ENCODE data around the gene TOM1. TPM values are rescaled to one million over a fixed set of nuclear protein-coding genes. Genes with fewer than 3 reads are reported as not detected.
A peak's percentile ranks its signal among the peaks of the same experiment; 100 is the strongest.

Gene TOM1
- total and polyA plus RNA-seq, 9 donors: 16.9 to 48.9 (median 39.1) TPM

- Histone ChIP-seq H3K36me3 (no peaks in the 10 kb centered on the region), H3K4me3 (no peak overlapping the region), H3K27ac (peak overlapping the region; percentile 38 to 57), H3K4me1 (ENCODE audit: insufficient read depth) (peaks cover 10% of the 10 kb centered on the region), H3K9me3 (no peaks in the 10 kb centered on the region), H3K27me3 (no peaks in the 10 kb centered on the region)
- WGBS, 3 donors: 70 to 77% (median 77%) methylated on average over 2 of the region's 2 CpGs
- intact Hi-C loops (cut with DNase I): no loop called here
- DNase-seq: peak in 1 of 5 donors; percentile 38
- TF ChIP-seq EP300 (IDR thresholded peaks at IDR 0.05): no peak
- no peak for TF ChIP-seq CTCF (IDR thresholded peaks at IDR 0.05)
- TF ChIP-seq POLR2A (IDR thresholded peaks at IDR 0.05): no peak
Observed at GRCh38 chr22:35369996-35370395, 70.3 kb downstream of the TOM1 start.

GRCh38 chr22:35373781-35374180, 74.1 kb downstream of the TOM1 start:
- intact Hi-C loops (cut with DNase I): no loop called here
- 57 to 70% (median 65%) methylated on average over 6 of the region's 6 CpGs for WGBS, 3 donors
- TF ChIP-seq POLR2A (IDR thresholded peaks at IDR 0.05): no peak
- no peak for TF ChIP-seq CTCF (IDR thresholded peaks at IDR 0.05)
- no peak for TF ChIP-seq EP300 (IDR thresholded peaks at IDR 0.05)

GRCh38 chr22:35375031-35375430, 75.3 kb downstream of the TOM1 start:
- Histone ChIP-seq H3K27me3 (no peaks in the 10 kb centered on the region), H3K36me3 (no peaks in the 10 kb centered on the region), H3K4me1 (ENCODE audit: insufficient read depth) (peaks cover 14% of the 10 kb centered on the region), H3K27ac (no peak overlapping the region), H3K4me3 (no peak overlapping the region), H3K9me3 (no peaks in the 10 kb centered on the region)
- intact Hi-C loops (cut with DNase I): no loop called here
- TF ChIP-seq EP300 (IDR thresholded peaks at IDR 0.05) (no peak), CTCF (IDR thresholded peaks at IDR 0.05) (no peak), POLR2A (IDR thresholded peaks at IDR 0.05) (no peak)
- 90 to 92% (median 90%) methylated on average over 3 of the region's 3 CpGs for WGBS, 3 donors
- no peak for DNase-seq

More at GRCh38 chr22:35373781-35374180, 74.1 kb downstream of the TOM1 start:
- H3K36me3 ChIP-seq: no peaks in the 10 kb centered on the region
- no peak overlapping the region for H3K27ac ChIP-seq
- H3K9me3 ChIP-seq: no peaks in the 10 kb centered on the region
- DNase-seq: no peak
- H3K4me1 ChIP-seq (ENCODE audit: insufficient read depth): peaks cover 16% of the 10 kb centered on the region
- no peaks in the 10 kb centered on the region for H3K27me3 ChIP-seq
- no peak overlapping the region for H3K4me3 ChIP-seq

GRCh38 chr22:35375526-35375925, 75.8 kb downstream of the TOM1 start:
- Histone ChIP-seq H3K4me1 (ENCODE audit: insufficient read depth) (peaks cover 18% of the 10 kb centered on the region), H3K36me3 (no peaks in the 10 kb centered on the region), H3K9me3 (no peaks in the 10 kb centered on the region), H3K4me3 (no peak overlapping the region), H3K27ac (no peak overlapping the region), H3K27me3 (no peaks in the 10 kb centered on the region)
- DNase-seq: no peak
- TF ChIP-seq POLR2A (IDR thresholded peaks at IDR 0.05) (no peak), CTCF (IDR thresholded peaks at IDR 0.05) (no peak), EP300 (IDR thresholded peaks at IDR 0.05) (no peak)
- intact Hi-C loops (cut with DNase I): no loop called here
- WGBS, 3 donors: 68 to 85% (median 82%) methylated on average over 8 of the region's 8 CpGs

Data from ovary (tissue), 9 donors.